Astrocyte (in vitro differentiated cells and primary cell): ENCODE data around the gene SH2D2A. TPM values are rescaled to one million over a fixed set of nuclear protein-coding genes. Genes with fewer than 3 reads are reported as not detected.

Experiments used
- DNase-seq: peaks from one replicate; pipeline ENCODE4 v3.0.0-alpha.2; 2010; ENCODE audit warnings: low read depth
- FAIRE-seq: peaks from 2 replicates; lab custom pipeline; 2011; peaks lifted over from hg19 to GRCh38; lab: Jason Lieb, UNC
- H2AFZ ChIP-seq: 2 replicates; pipeline ENCODE4 v1.6.0; 2012; ENCODE audit warnings: low read depth, low read length, inconsistent platforms
- H3K27ac ChIP-seq: 2 replicates; pipeline ENCODE4 v1.5.1; 2011; ENCODE audit warnings: low read depth, low read length, inconsistent platforms
- H3K27me3 ChIP-seq: 2 replicates; pipeline ENCODE4 v1.6.0; 2011; ENCODE audit warnings: low read length, inconsistent platforms; ENCODE audit not compliant: insufficient read depth
- H3K36me3 ChIP-seq: 2 replicates; pipeline ENCODE4 v1.5.1; 2011; ENCODE audit warnings: low read length, inconsistent platforms; ENCODE audit not compliant: insufficient read depth
- H3K4me1 ChIP-seq: 2 replicates; pipeline ENCODE4 v1.5.1; 2011; ENCODE audit warnings: low read length, inconsistent platforms; ENCODE audit not compliant: insufficient read depth
- H3K4me2 ChIP-seq: 2 replicates; pipeline ENCODE4 v1.6.0; 2012; ENCODE audit warnings: low read length, inconsistent platforms
- H3K4me3 ChIP-seq: 2 replicates; pipeline ENCODE4 v1.5.1; 2011; ENCODE audit warnings: low read depth, mild to moderate bottlenecking, low read length, inconsistent platforms; ENCODE audit not compliant: insufficient read depth
- H3K79me2 ChIP-seq: 2 replicates; pipeline ENCODE4 v1.6.0; 2012; ENCODE audit warnings: mild to moderate bottlenecking, low read length, inconsistent platforms; ENCODE audit not compliant: insufficient read depth
- H3K9ac ChIP-seq: 2 replicates; pipeline ENCODE4 v1.6.0; 2012; ENCODE audit warnings: mild to moderate bottlenecking, low read length, inconsistent platforms
- H3K9me3 ChIP-seq: 2 replicates; pipeline ENCODE4 v1.5.1; 2012; ENCODE audit warnings: low read depth, mild to moderate bottlenecking, low read length, inconsistent platforms; ENCODE audit not compliant: insufficient read depth
- H4K20me1 ChIP-seq: 2 replicates; pipeline ENCODE4 v1.6.0; 2012; ENCODE audit warnings: low read length, inconsistent platforms; ENCODE audit not compliant: insufficient read depth
- H3K27ac Mint-ChIP-seq: one replicate; pipeline ENCODE4 v1.8.0; 2021; ENCODE audit warnings: mild to moderate bottlenecking, mixed read lengths; ENCODE audit not compliant: unreplicated experiment
- H3K27me3 Mint-ChIP-seq: one replicate; pipeline ENCODE4 v1.8.0; 2021; ENCODE audit warnings: low read depth, mixed read lengths; ENCODE audit not compliant: unreplicated experiment
- H3K36me3 Mint-ChIP-seq: one replicate; pipeline ENCODE4 v1.8.0; 2021; ENCODE audit warnings: low read depth, mixed read lengths; ENCODE audit not compliant: unreplicated experiment
- H3K4me1 Mint-ChIP-seq: one replicate; pipeline ENCODE4 v1.8.0; 2021; ENCODE audit warnings: low read depth, mixed read lengths; ENCODE audit not compliant: unreplicated experiment
- H3K4me3 Mint-ChIP-seq: one replicate; pipeline ENCODE4 v1.8.0; 2021; ENCODE audit warnings: mild to moderate bottlenecking, moderate library complexity, mixed read lengths; ENCODE audit not compliant: unreplicated experiment
- H3K9me3 Mint-ChIP-seq: one replicate; pipeline ENCODE4 v1.8.0; 2021; ENCODE audit warnings: mild to moderate bottlenecking, mixed read lengths; ENCODE audit not compliant: unreplicated experiment
- CTCF ChIP-seq: IDR thresholded peaks from 2 replicates; pipeline ENCODE4 v1.5.1; 2011; ENCODE audit warnings: low read depth, mild to moderate bottlenecking, inconsistent platforms, low read length, moderate library complexity; ENCODE audit not compliant: insufficient read depth
- EZH2 ChIP-seq: IDR thresholded peaks from 2 replicates; pipeline ENCODE4 v1.6.1; 2012; ENCODE audit warnings: mild to moderate bottlenecking, low read length, inconsistent platforms; ENCODE audit not compliant: insufficient read depth
- total RNA-seq: library from RNA; stranded (reverse); gene quantifications from 2 replicates; pipeline ENCODE4 v1.2.1, GENCODE V29; 2021

Gene SH2D2A
- total RNA-seq, 1 donor from 2014 or later, result 1.1 TPM

DNA sequence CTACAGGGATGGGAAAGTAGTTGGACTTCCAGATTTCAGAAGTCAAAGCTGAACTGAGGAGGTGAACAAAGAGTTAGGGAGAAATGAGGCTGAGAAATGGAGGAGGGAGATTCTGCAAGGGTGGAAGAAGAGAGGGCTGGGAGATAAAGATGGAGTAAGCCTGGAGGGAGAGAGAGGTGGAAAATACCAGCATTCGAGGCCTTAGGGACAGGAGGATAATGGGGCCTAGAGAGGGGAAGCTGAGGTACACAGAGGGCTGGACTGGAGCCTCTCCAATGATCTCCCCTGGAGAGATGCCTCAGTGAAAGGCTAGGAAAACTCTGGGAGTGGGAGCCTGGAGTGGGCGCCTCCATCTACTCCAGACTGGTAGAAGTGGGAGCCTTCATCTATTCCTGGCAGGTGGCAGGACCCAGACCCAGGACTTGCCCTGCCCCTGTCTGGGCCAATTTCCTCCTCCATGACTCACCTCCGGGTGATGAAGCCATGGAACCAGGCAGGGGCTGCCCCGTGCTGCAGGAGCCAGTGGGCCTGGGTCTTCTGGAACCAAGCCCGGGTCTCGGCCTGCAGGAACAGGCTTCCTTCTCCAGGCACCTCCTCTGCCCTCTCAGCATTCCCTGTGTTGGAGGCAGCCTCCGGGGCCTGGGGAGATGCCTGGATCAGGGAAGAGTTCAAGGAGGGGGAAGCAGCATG lies 1.9 kb downstream of the SH2D2A start:
- Histone ChIP-seq H3K9me3 (no peaks in the 10 kb centered on the region), H3K4me1 (peaks cover 24% of the 10 kb centered on the region), H3K27me3 (peaks cover 2% of the 10 kb centered on the region), H3K4me2 (peak overlapping the region; percentile 81), H3K36me3 (no peaks in the 10 kb centered on the region), H4K20me1 (no peaks in the 10 kb centered on the region), H3K79me2 (no peaks in the 10 kb centered on the region), H3K9ac (peak overlapping the region; percentile 44), H2AFZ (peak overlapping the region; percentile 91), H3K4me3 (no peak overlapping the region), H3K27ac (no peak overlapping the region)
- DNase-seq (no peak), FAIRE-seq (no peak)
- H3K4me1 Mint-ChIP-seq, result peaks cover 24% of the 10 kb centered on the region
- peak overlapping the region; percentile 47 for H3K4me3 Mint-ChIP-seq
- peaks cover 24% of the 10 kb centered on the region for H3K27me3 Mint-ChIP-seq
- TF ChIP-seq CTCF (no peak), EZH2 (no peak)
- H3K9me3 Mint-ChIP-seq, result peaks cover 4% of the 10 kb centered on the region
- H3K36me3 Mint-ChIP-seq, result peaks cover 8% of the 10 kb centered on the region
- H3K27ac Mint-ChIP-seq, result peak overlapping the region; percentile 77

DNA sequence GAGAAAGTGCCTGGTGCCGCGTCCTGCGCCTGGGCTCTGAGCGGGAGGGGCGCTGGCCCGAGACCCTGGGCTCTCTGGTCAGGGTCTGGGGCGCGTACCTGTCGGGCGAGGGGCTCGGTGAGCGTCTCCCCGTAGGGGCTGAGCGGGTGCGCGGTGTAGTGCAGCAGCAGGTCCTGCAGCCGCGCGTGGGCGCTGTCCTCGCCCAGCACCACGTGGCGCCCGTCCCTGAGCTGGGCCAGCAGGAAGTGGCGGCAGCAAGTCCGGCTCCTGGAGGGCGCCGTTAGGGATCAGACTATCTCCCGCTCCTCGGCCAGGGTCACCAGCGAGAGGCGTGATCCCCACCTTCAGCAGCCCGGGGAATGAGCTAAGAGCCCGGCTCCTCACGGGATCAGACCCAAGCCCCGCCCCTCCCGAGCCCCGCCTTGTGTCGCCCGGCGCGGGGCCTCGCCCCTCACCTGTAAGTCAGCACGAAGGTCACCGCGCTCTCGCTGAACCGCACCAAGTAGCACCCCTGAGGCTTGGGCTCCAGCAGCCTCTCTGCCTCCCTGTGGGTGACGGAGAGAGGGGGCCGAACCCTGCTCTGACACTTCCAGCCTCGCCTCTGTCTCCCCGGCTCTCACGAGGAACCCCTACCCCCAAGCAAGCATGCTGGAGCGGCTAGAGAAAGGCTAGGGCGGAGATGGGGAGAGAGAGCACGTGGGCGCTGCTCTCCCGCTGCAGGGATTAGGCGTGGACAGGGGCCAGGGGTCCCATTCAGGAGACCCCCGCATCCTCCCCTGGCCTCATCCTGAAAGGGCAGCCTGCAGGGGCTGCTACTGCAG lies 2.7 kb downstream of the SH2D2A start:
- Histone ChIP-seq H3K4me2 (peak overlapping the region; percentile 81), H3K4me3 (peak overlapping the region; percentile 43), H3K27ac (no peak overlapping the region), H3K9ac (peak overlapping the region; percentile 44), H3K9me3 (no peaks in the 10 kb centered on the region), H3K27me3 (peaks cover 2% of the 10 kb centered on the region), H4K20me1 (no peaks in the 10 kb centered on the region), H3K79me2 (no peaks in the 10 kb centered on the region), H2AFZ (peak overlapping the region; percentile 91), H3K36me3 (no peaks in the 10 kb centered on the region), H3K4me1 (peaks cover 24% of the 10 kb centered on the region)
- Mint-ChIP-seq H3K4me3 (peak overlapping the region; percentile 47), H3K4me1 (peaks cover 24% of the 10 kb centered on the region), H3K36me3 (peaks cover 8% of the 10 kb centered on the region), H3K27me3 (peaks cover 22% of the 10 kb centered on the region), H3K27ac (peak overlapping the region; percentile 77), H3K9me3 (peaks cover 4% of the 10 kb centered on the region)
- TF ChIP-seq EZH2 (no peak), CTCF (peak; percentile 33)
- DNase-seq (peak; percentile 40), FAIRE-seq (no peak)
